SK-N-SH (cell line): Measurements from ENCODE around the gene ALDH6A1.

Source experiments
- CHD2 ChIP-seq: fragments of 150-350 bp; IDR thresholded peaks from 2 replicates; pipeline ENCODE4 v1.6.1; 2018; ENCODE audit warnings: low read length; ENCODE audit not compliant: partially characterized antibody
- EP300 ChIP-seq, 2 experiments: IDR thresholded peaks; 2 replicates each; pipeline versions ENCODE4 v1.4.0 to v1.6.1; 2012; ENCODE audit warnings: borderline replicate concordance in 1 of 2, low read depth in 1 of 2, low read length in 1 of 2
- EZH2phosphoT487 ChIP-seq: fragments of 200-600 bp; sonication (generic); IDR thresholded peaks from 2 replicates; pipeline ENCODE4 v1.6.1; 2017; ENCODE audit warnings: low read depth, mixed run types, mild to moderate bottlenecking, antibody characterized with exemption, moderate library complexity, borderline replicate concordance
- FOXM1 ChIP-seq: IDR thresholded peaks from 2 replicates; pipeline ENCODE4 v1.4.0; 2012; ENCODE audit warnings: low read depth, mild to moderate bottlenecking
- POLR2AphosphoS5 ChIP-seq: IDR thresholded peaks from 2 replicates; pipeline ENCODE4 v1.6.1; 2012; ENCODE audit warnings: low read depth, low read length
- TF ChIP-seq, protein P1 (sequence below): fragments of 200-600 bp; sonication (generic); IDR thresholded peaks from 2 replicates; pipeline ENCODE4 v1.6.1; 2017; ENCODE audit warnings: antibody characterized with exemption, mild to moderate bottlenecking, moderate library complexity
- TF ChIP-seq, protein P2 (sequence below): fragments of 150-350 bp; IDR thresholded peaks from 2 replicates; pipeline ENCODE4 v1.6.1; 2017; ENCODE audit warnings: antibody characterized with exemption, low read length, low read depth, borderline replicate concordance
- TF ChIP-seq, protein P3 (sequence below): IDR thresholded peaks from 2 replicates; pipeline ENCODE4 v1.6.1; 2012; ENCODE audit warnings: mild to moderate bottlenecking, low read depth, low read length, moderate library complexity

DNA sequence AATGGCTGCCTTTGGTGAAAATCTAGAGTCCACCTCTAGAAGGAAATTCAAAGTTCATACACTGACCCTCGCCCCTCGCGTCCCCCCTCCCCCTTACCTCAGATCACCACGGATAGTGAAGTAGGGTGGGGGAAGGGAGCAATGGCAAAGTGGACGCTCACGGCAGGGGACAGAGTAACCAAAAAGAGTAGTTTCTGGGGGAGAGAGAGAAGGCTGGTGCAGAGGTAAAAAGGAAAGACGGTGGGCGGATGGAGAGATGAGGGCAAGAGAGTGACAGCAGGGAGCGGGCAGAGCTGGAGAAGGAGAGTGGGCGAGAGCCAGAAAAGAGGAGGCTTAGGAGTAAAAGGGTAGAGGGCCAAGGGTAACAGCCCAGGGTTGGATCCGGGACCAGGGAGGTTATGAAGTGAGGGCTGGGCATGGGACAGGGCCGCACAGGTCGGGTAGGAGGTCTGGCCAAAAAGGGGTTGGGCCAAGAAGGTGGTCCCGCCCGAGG lies 423 bp downstream of the ALDH6A1 start:
- TF ChIP-seq CHD2 (no peak), FOXM1 (no peak), EP300 (IDR thresholded peaks at IDR 0.05; ENCODE audit: borderline replicate concordance in 1 of 2, low read depth in 1 of 2, low read length in 1 of 2) (no peak), EZH2phosphoT487 (no peak), POLR2AphosphoS5 (no peak)
- TF ChIP-seq, protein P1, sequence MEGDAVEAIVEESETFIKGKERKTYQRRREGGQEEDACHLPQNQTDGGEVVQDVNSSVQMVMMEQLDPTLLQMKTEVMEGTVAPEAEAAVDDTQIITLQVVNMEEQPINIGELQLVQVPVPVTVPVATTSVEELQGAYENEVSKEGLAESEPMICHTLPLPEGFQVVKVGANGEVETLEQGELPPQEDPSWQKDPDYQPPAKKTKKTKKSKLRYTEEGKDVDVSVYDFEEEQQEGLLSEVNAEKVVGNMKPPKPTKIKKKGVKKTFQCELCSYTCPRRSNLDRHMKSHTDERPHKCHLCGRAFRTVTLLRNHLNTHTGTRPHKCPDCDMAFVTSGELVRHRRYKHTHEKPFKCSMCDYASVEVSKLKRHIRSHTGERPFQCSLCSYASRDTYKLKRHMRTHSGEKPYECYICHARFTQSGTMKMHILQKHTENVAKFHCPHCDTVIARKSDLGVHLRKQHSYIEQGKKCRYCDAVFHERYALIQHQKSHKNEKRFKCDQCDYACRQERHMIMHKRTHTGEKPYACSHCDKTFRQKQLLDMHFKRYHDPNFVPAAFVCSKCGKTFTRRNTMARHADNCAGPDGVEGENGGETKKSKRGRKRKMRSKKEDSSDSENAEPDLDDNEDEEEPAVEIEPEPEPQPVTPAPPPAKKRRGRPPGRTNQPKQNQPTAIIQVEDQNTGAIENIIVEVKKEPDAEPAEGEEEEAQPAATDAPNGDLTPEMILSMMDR: no peak
- TF ChIP-seq, protein P2, sequence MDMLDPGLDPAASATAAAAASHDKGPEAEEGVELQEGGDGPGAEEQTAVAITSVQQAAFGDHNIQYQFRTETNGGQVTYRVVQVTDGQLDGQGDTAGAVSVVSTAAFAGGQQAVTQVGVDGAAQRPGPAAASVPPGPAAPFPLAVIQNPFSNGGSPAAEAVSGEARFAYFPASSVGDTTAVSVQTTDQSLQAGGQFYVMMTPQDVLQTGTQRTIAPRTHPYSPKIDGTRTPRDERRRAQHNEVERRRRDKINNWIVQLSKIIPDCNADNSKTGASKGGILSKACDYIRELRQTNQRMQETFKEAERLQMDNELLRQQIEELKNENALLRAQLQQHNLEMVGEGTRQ: no peak
- TF ChIP-seq, protein P3, sequence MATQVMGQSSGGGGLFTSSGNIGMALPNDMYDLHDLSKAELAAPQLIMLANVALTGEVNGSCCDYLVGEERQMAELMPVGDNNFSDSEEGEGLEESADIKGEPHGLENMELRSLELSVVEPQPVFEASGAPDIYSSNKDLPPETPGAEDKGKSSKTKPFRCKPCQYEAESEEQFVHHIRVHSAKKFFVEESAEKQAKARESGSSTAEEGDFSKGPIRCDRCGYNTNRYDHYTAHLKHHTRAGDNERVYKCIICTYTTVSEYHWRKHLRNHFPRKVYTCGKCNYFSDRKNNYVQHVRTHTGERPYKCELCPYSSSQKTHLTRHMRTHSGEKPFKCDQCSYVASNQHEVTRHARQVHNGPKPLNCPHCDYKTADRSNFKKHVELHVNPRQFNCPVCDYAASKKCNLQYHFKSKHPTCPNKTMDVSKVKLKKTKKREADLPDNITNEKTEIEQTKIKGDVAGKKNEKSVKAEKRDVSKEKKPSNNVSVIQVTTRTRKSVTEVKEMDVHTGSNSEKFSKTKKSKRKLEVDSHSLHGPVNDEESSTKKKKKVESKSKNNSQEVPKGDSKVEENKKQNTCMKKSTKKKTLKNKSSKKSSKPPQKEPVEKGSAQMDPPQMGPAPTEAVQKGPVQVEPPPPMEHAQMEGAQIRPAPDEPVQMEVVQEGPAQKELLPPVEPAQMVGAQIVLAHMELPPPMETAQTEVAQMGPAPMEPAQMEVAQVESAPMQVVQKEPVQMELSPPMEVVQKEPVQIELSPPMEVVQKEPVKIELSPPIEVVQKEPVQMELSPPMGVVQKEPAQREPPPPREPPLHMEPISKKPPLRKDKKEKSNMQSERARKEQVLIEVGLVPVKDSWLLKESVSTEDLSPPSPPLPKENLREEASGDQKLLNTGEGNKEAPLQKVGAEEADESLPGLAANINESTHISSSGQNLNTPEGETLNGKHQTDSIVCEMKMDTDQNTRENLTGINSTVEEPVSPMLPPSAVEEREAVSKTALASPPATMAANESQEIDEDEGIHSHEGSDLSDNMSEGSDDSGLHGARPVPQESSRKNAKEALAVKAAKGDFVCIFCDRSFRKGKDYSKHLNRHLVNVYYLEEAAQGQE: no peak
